Measurements from ENCODE around the gene FAM13B.

FAM13B gene

DNA sequence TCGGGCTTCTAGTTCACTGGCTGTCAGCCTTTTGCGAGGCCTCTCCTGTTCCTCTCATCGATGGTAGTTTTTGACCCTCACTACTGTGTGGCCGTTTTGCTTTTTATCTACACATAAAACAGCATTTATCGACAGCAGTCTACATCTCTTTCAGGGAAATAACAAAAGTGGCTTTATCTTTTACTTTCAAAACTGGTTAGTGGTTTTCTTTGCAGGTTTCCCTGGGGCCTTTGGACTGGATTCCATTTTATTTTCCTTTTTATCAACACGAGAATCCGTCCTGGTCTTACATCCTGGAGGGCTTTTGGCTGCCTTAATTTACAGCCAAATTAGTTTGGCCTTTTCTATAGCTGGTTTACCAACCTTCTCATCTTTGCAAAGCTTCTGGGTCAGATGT is 144.4 kb downstream of the FAM13B start:
- H3K4me3 ChIP-seq (ENCODE audit: low read depth, low read length): peak overlapping the region; percentile 82
- DNase-seq (ENCODE audit: low read depth): peak; percentile 6
- TF ChIP-seq MYC (IDR thresholded peaks at IDR 0.05; ENCODE audit: low read depth, low read length) (no peak), POLR2A (IDR thresholded peaks at IDR 0.05; ENCODE audit: extremely low read depth, insufficient read length) (no peak)
- TF ChIP-seq, protein P1, sequence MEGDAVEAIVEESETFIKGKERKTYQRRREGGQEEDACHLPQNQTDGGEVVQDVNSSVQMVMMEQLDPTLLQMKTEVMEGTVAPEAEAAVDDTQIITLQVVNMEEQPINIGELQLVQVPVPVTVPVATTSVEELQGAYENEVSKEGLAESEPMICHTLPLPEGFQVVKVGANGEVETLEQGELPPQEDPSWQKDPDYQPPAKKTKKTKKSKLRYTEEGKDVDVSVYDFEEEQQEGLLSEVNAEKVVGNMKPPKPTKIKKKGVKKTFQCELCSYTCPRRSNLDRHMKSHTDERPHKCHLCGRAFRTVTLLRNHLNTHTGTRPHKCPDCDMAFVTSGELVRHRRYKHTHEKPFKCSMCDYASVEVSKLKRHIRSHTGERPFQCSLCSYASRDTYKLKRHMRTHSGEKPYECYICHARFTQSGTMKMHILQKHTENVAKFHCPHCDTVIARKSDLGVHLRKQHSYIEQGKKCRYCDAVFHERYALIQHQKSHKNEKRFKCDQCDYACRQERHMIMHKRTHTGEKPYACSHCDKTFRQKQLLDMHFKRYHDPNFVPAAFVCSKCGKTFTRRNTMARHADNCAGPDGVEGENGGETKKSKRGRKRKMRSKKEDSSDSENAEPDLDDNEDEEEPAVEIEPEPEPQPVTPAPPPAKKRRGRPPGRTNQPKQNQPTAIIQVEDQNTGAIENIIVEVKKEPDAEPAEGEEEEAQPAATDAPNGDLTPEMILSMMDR (IDR thresholded peaks at IDR 0.05; ENCODE audit: low read depth, low read length): no peak
- TF ChIP-seq, protein P2, sequence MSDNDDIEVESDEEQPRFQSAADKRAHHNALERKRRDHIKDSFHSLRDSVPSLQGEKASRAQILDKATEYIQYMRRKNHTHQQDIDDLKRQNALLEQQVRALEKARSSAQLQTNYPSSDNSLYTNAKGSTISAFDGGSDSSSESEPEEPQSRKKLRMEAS (IDR thresholded peaks at IDR 0.05; ENCODE audit: low read depth, low read length): no peak

All from NB4 (cell line).